Activated T-helper 1 cell treated with Interleukin-2 at 50 U/mL for 16 hours (primary cell): ENCODE results near the gene MLH3.

Source experiments
- DNase-seq: peaks from one replicate; pipeline ENCODE4 v3.0.0-alpha.2; 2020; ENCODE audit warnings: low read depth

The MLH3 gene

DNA sequence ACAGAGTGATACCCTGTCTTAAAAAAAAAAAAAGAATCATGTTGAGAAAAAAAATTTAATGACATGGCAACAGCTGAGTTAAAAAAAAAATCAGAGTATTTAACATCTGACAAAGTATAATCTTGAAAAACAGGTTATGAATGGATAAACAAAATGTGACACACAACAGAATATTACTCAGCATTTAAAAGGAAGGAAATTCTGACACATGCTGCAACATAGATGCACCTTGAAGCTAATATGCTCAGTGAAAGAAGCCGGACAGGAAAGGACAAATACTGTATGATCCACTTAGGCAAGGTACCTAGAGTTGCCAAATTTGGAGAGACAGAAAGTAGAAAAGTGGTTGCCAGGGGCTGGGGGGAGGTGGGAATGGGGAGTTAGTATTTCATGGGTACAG lies 67.9 kb downstream of the MLH3 start:
- DNase-seq: no peak

DNA sequence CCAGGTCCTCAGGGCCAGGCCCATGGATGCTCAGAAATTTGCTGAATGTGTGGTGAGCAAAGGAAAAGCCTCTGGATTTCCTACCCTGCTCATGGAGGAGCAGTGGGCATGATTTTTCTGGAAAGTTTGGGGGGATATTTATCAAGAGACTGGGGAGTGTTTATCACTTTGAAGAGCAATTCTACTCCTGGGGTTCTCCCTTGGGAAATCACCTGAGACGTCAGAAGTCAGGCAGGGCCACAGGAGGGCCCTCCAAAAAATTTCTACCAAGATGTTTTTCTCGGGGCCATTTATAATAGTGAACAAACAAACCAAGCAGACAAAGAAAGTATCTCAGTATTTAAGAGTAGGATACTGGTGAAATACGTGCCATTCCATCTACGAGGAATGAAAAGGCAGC lies 68.6 kb downstream of the MLH3 start:
- DNase-seq: no peak

DNA sequence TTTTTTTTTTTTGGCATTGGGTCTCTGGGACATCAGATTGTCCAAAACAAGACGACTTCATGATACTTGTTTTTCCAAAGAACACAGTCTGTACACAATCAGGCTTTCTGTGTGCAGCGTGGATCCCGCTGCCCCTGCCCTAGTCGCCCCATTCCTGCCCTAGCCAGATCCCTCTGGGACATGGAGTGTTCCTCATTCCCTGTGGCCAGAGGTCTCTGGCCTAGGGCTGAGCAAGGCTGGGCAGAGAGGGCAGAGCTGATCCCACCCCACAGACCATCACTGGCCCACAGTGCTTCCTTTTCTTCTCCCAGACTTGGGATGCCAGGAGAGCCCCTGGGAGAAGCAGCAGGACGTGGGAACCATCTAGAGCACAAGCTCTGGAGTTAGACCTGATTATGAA lies 69.4 kb downstream of the MLH3 start:
- DNase-seq: no peak

DNA sequence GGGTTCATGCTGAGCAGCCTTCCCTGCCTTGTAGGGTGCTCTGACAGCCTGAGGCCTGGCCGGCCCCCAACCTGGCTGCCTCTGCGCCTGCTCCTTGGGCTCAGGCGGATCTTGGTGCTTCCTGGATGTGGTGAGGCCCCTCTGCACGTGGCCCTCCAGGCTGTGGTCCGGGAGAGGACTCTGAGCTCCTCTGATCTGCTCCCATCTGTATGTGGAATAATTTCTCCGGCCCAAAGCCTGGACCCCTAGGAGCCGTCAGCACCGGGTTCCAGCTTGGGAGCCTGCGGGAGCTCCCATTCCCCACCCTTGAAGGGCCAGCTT lies 69.8 kb downstream of the MLH3 start:
- DNase-seq: no peak

DNA sequence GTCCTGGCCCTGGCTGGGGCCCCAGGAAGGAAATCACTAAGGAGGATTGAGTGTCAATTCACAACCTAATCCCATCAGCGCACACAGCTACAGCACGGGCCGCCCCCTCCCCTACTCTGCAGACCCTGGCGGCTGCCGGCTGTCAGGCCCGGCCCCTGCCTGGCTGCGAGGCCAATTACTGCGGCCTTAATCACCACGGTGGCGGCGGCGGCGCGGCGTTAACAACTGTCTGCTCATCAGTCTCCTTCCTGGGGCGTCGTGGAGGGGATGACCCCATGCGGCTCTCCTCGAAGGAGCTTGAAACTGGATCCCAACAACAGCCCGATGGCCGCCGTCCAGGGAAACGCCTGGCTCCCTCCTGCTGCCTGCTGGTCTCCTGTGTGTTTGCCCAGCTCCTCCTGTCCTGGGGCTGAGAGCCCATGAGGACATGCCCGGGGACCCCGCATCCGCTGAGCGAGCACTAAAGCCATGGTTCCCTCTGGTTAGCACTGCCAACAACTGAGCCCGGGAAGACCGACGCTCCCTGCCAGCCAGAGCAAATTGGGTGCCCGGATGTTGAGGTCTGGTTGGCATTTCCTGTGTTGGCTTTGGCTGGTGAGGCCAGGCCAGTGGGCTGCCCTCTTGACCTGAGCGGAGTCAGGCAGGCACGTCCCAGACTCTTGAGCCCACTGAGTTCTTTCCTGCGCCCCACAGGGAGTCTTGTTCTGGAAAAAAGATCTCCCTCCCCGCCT lies 70.4 kb downstream of the MLH3 start:
- DNase-seq: no peak

DNA sequence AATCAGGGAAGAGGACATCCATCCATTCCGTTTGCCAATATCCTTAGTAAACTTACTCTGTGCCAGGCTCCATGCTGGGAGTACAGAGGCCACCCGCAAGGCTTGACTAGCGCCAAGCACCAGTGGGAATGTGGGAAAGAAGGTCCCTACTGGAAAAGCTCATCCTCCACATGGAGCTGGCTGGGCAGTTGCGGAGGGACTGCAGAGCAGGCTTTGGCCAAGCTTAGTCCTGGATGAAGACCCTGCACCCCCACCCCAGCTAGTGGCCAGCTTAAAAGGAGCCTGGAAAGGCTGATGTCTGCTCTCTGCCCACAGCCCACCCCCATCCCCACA lies 70.9 kb downstream of the MLH3 start:
- DNase-seq: no peak

DNA sequence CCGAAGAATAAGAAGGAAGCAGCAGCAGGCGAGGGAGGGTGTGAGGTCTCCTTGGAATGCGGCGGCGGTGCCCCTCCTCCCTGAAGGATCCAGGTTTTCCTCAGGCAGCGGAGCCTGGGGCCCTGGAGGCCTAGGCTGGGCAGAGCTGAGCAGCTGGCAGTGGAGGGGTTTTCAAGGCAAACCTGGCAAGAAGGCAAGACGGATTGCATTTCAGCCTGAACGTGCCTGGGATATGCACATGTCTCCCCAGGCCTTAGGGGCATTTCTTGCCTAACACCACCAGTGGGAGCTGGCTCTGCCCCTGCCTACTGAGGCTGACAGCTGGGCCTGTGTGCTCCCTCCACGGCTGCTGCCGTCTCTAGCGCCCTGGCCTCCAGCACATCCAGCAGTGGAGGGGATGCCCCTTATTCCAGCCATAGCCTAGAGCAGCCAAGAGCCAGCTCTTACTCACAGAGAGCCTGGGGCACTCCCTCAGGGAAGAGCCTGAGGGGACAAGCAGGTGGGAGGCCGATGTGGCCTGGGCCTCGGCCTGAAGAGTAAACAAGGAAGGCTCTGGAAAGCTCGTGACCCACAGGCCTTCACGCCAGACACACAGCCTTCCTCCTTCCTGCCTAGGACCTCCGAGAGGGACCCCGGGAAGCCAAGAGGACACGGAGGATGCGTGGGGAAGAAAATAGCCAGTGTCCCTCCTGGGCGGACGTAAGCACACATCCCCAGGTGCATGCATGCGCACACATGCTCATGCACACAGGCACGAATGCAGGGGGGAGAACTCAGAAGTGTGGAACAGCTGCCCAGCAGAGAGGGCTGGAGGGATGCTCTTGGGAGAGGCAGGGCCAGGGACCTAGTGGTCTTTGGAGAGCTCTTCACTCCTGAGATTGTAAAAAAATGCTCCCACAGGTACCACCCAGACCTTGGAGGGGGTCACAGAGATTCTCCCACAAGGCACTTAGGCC lies 71.5 kb downstream of the MLH3 start:
- DNase-seq: no peak

DNA sequence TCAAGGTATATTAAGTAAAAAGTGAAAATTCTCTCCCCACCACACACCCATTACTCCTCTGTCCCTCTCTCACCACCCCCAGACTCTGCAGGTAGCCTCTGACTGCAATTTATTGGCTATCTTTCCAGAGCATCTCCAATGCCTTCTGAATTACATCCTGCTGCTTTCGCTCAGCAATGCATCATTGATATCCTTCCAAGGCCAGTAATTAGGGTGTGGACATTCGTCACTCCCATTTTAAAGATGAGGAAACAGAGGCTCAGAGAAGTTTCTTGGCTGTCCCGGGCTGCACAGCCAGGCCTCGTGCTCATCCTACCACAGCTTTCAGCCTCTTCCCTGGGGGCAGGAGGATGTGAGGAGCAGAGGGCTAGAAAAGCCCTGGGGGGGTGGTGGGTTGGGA lies 72.2 kb downstream of the MLH3 start:
- DNase-seq: no peak

DNA sequence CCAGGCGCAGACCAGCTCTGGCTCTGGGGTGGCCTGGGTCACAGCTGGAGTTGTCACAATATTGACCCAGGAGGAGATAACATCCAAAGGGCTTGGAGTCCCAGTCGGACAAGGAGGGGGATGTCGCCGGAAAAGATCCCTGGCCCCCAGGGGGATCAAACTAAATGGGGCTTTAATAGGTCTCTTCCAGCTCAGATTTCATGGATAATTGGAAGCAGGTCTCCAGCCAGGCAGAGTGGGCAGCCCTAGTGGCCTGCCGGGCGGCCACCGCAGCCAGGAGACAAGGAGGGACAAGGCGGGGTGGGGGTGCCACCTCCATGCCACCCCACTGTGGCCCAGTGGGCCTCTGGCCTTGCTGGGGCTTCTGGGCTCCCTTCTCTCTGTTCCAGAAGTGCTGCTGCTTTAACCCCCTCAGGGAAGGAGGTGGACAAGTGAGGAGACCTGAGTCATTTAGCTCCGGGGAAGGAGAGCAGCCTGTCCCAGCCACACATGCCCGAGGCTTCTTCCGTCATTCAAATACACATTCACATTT lies 72.8 kb downstream of the MLH3 start:
- no peak for DNase-seq

DNA sequence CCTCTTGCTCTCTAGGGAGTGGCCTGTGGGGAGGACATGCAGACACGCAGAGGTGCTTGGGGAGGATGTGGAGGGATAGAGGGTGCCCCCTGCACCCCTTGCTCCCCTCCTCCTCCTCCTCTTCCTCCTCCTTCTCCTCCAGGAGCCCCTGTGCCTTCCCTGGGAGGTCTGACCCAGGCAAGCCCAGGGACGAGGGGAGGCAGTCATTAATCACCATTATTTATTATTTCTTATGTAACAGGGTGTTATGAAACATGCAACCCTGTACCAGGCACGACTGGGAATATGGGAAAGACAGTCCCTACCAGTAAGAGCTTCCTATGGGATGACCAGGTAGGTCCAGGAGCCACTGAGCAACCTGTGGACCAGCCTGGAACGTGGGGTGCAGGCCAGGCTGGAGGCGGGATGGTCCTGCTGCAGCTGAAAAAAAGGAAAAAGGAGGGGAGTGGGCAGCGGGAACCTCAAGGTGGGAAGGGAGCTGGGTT lies 73.3 kb downstream of the MLH3 start:
- no peak for DNase-seq

DNA sequence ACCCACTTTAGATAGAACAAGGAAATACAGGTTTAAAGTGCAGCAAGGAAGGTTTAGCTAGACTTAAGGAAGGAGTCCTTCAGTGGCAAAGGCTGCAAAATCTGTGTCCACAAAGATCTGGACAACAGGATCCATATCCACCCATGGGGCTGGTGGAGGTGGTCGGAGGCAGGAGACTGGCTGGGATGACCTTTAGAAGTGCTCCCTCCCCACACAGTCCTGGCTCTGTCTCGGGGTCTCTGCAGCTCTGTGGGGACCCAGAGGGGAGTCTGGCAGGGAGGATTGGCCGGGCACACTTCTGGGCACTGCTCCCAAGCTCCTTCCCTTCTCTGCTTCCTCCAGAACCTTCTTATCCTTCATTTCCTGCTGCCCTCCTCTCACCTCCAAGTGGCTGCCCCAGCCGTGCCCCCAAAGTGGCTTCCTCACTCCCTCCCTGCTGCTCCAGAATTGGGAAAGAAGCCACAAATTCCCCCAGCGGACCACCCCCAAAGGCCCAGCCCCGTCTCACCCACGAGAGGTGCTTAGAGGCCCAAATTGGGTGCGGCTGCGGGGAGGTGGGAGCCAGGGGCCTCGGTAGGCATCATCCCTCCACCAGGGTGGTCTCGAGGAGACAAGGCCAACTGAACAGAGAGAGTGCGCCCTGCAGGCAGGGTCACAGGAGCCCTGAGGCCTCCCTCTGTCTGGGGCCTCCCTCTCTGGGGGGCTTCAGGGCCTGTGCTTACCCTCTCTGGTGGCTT lies 73.9 kb downstream of the MLH3 start:
- DNase-seq: no peak

DNA sequence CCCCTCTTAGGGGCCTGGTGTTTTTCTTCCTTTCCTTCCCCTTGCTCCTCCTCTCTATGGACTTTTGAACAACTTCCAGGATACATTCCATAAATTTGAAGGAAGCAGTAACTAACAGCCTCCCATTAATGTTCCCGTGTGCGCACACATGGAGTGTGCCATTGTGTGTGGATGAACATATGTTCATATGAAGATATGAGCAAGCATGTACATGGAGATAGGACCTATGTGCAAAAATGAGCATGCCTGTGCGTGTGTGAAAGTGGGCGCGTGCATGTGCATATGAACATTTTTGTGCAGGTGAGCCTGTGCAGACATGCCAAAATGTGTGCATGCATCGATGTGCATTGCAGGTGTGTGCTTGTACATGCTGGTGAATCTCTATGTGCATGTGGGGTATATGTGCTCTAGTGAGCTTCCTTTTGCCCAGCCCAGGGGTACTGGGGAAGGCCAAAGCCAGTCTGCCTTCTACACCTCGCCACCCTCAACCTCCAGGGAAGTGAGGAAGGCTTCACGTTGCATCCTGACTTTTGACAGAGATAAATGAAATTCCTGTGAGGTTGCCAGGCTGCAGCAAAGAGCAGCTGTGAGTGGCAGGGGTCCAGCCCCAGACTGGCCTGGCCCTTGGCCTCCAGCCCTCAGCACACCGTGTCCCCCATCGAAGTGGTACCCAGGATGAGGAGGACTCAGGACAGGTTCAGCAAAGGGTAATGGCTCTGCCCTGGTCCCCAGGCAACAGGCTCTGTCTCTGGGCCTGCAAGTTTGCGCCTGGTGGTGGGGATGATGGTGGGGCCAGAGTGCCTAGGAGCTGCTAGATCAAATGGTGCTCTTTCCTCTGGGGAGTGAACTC lies 74.8 kb downstream of the MLH3 start:
- DNase-seq: no peak

DNA sequence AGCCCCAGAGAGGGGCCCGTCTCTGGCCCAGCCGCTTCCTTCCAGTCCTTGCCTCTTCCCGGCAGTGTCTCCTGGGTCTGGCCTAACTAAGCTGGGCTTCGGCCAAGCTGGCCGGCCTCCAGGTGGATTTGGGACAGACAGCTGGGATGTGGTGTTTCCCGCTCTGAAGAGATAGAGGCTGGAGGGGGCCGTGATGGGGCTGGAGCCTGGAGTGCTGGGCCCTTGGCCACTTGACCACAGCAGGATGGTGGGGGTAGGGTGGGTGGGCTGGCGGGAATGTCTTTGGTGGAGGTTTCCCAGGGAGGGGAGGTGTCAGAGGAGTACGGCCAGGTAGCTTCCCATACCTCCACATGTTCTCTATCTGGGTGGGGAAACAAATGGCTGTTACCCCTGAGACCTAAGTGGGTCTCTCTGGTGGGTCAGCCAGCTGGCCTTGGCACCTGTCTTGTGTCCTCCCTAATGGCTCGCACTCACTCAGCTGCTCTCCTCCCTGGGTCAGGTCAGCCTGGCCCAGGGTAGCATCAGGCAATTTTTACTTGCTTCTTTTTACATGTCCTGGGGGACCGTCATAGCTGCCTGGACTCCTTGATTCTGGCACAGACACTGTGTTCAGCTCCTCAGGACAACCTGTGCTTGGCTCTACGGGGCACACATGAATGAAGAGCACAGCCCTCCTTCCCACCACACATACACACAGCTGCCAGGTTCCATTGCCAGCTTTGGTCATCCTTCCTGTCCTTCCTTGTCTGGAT lies 76.0 kb downstream of the MLH3 start:
- DNase-seq: no peak

DNA sequence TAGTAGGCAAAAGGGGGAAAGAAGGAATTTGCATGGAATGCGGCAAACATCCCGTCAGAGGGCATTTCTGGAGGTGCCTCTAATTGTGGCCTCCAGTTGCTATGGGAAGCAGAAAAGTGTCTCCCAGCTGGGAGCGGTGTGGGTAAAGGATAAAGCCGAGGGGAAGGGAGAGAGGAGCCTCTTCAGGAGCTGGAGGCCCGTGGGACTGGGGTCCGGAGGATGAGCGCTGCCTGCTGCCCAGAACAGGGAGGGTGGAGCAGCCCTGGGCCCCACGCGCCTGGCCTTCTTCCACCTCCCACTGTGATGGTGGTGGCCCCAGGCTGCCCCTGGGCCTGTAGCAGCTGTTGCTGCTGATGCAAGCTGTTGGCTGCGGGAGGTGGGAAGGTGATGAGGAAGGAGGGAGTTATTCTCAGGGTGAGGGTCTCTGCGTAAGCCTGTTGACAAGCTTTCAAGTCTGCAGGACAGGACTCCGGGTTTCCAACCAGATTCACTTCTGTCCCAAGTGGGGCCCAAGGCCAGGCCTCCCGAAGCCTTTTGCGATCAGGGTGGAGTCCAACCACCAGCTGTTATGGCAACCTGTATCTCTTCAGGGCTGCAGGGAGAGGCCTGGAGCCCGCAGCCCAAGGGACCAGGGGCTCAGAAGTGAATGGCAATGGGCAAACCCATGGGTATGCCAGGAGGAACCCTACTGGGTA lies 76.8 kb downstream of the MLH3 start:
- DNase-seq: no peak

DNA sequence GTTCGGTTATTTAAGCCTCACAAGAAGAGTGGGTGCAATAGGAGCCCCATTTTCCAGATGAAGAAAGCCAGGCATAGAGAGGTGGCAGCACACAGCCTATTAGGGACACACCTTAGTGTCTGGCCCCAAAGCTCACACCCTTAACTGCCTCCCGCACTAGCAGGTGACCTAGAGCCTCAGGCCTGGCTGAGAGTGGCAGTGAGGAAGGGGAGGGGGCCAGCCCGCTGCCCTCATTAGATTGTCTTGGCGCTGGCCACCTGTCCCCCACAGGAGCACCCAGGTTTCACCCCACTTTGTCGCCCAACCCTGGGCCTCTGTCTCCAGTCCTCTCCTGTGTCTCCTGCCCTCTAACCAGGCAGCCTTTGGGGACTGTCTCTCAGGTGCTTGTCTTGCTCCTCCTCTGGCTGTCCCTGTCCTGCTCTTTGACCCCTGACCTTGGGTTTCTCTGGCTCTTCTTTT lies 77.3 kb downstream of the MLH3 start:
- no peak for DNase-seq

DNA sequence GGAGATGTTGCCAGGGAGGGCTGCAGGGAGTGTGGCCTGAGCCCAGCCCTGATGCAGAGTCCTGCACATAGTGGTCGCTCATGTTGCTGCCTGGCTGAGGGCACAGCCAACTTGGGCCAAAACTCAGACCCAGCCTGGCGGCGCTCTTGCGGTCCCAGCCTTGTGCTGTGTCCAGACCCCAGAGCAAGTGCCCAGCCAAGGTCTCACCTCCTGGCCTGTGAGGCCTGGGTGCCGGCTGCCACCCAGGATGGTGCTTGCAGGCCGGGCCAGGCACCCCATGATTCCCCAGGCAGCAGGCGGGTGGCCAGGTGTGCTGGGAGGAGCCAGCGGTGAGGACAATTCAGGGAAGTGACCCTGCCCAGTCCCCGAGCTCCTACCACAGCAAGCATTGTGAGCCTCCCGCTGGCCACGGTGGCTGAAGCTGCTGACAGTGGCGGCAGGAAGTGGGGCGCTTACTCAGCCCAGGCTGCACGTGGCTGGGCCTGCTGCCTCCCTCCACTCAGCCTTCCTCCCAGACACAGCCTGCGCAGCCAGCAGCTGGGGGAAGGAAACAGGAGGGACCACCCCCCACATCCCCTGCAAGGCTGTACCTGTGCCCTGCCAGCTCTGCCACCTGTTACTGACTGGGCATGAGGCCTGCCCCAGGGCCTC lies 78.1 kb downstream of the MLH3 start:
- DNase-seq: no peak

DNA sequence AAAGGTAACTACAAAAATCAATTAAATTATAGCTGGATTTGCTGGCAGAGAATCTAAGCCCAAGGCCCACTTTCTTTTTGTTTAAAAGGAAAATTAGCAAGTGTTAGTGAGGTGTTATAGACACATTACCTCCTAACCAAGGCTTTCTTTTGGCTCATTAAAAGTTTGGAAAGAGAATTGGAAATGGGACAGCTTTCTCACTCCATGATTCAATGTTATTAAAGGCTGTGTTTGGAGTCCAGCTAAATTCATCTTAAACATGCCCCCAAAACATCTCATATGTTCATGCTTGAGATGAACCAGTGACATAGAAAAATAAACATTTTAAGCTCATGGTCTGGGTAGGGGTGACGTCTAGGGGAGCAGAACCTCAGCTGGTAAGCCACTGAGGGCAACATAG lies 82.5 kb downstream of the MLH3 start:
- DNase-seq: no peak

DNA sequence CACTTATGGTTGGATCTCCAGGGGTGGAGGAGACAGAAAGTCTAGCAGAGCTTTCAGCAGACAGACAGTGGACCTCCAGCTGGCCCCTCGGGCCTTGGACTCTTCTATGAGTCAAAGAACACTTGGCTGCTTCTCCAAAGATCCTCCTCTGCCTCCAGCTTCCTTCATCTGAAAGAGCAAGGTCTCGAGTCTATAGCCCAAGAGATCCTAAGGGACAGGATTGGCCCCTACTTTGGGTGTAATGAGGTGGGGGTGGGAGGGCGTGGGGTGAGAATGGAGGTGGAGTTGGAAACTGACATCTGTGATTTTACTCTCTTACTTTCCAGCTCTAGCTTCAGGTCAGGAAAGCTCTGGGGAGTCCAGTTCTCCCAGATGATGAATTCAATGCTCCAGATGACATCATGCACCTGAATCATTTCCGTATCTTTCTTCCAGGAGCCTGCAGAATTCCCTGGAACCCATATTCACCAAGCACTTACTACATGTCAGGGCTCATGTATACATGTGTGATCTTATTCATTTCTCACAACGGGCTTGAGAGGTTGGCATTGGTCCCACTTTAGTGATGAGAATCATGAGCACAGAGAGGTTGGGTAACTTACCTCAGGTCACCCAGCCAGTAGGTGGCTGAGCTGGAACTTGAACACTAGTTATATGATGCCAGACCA lies 85.6 kb downstream of the MLH3 start:
- no peak for DNase-seq
